ENCODE measurements around the gene PPIG. TPM values are rescaled to one million over a fixed set of nuclear protein-coding genes. Genes with fewer than 3 reads are reported as not detected.

Gene PPIG
- total and polyA plus RNA-seq, 2 donors (not counting 3 experiments of a cell fraction or from before 2014, with no cell fraction given), result 13.4 to 44.9 TPM

GRCh38 chr2:169583518-169583917 lies 633 bp upstream of the PPIG start:
- Histone ChIP-seq H3K4me2 (ENCODE audit: insufficient read depth, low read length) (no peak overlapping the region), H3K9me3 (replicated peaks; ENCODE audit: control insufficient read depth, insufficient read depth, low read length) (no peaks in the 10 kb centered on the region), H3K79me2 (ENCODE audit: control insufficient read depth, insufficient read depth, low read length) (peaks cover 39% of the 10 kb centered on the region), H3K9ac (replicated peaks; ENCODE audit: extremely low read depth, insufficient read depth, low read length) (no peak overlapping the region), H3K4me3 (replicated peaks in 1 of 3; ENCODE audit: insufficient read depth in 1 of 3, low read depth in 1 of 3, low read length in 3 of 3) (no peak overlapping the region), H3K36me3 (ENCODE audit: control insufficient read depth in 2 of 2, extremely low read depth in 1 of 2, insufficient read depth in 2 of 2, low read length in 2 of 2) (no peaks in the 10 kb centered on the region), H3K27ac (ENCODE audit: insufficient read depth, low read depth, low read length) (no peak overlapping the region), H3K27me3 (ENCODE audit: control insufficient read depth in 2 of 2, insufficient read depth in 2 of 2, low read length in 2 of 2) (peaks cover 0 to 2% of the 10 kb centered on the region in 2 experiments), H3K9me1 (replicated peaks; ENCODE audit: control insufficient read depth, extremely low read depth, insufficient read depth, low read length) (no peaks in the 10 kb centered on the region), H3K4me1 (ENCODE audit: control insufficient read depth, extremely low read depth, insufficient read depth, low read length) (peaks cover 9% of the 10 kb centered on the region), H2AFZ (ENCODE audit: low read depth, low read length) (no peak overlapping the region), H4K20me1 (replicated peaks; ENCODE audit: control insufficient read depth, extremely low read depth, insufficient read depth, low read length) (no peaks in the 10 kb centered on the region)
- intact Hi-C loops (cut with micrococcal nuclease) (no loop called here), dilution Hi-C loops (cut with MboI; ENCODE audit: extremely low pct_ligation_motif_present, low sequenced_read_pairs) (no loop called here)
- TF ChIP-seq GATA2 (IDR thresholded peaks at IDR 0.05; ENCODE audit: insufficient read depth, insufficient read length, low read depth, low read length) (no peak), JUN (IDR thresholded peaks at IDR 0.05; ENCODE audit: borderline replicate concordance, insufficient read depth, insufficient read length, low read depth) (no peak), POLR2A (IDR thresholded peaks at IDR 0.05; ENCODE audit: low read depth, low read length) (no peak), EZH2 (IDR thresholded peaks at IDR 0.05; ENCODE audit: borderline replicate concordance, low read depth, low read length, severe bottlenecking) (no peak), CTCF (IDR thresholded peaks at IDR 0.05; ENCODE audit: extremely low read depth in 1 of 2, insufficient read depth in 1 of 2, low read depth in 1 of 2, low read length in 2 of 2) (no peak), MAX (IDR thresholded peaks at IDR 0.05; ENCODE audit: insufficient read depth, insufficient read length) (no peak), FOS (IDR thresholded peaks at IDR 0.05; ENCODE audit: borderline replicate concordance, insufficient read depth, low read length) (no peak), MYC (IDR thresholded peaks at IDR 0.05; ENCODE audit: low read depth, low read length) (no peak), POLR2AphosphoS5 (IDR thresholded peaks at IDR 0.05; ENCODE audit: insufficient read depth, low read depth, low read length) (no peak)
- DNase-seq (ENCODE audit: low read depth, low spot score) (no peak), FAIRE-seq (no peak)
- CTCF ChIA-PET, result no interaction called here
- POLR2A ChIA-PET, result interaction anchor here (2.1 kb wide), 1 partner anchor 10 kb away, joined by 8 read pairs; the partner anchor contains the start of gene FASTKD1
- BruUV-seq (replicated peaks), result no TSS peak
